Activated T-cell treated with anti-CD3 and anti-CD28 coated beads, Interleukin-2, amount 50 U/mL, for 1 hour (primary cell): ENCODE results near the gene ARSJ.
"Not testable (repeated sequence)": the region's sequence is repeated elsewhere in the genome, so short reads cannot be mapped to it uniquely, and the experiment has no call there.

ENCODE experiments used
- DNase-seq: peaks from one replicate; pipeline ENCODE4 v3.0.0-alpha.2; 2020

The ARSJ gene

DNA sequence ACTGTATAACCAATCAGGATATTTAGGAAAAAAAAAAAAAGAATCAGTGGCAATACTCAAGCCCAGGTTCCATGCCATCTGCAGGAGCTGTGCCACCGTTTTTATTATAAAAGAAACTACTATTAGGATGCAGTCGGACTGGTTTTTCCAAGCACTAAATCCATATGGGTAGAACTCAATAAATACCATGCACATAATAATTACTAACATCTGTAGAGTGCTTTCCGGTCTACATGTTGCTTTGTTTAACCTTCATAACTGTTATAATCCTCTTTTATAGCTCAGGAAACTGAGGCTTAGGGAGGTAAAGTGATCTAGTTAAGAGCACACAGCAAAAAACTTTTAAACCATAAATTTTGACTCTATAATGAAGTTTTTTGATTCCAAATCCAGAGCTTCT lies 24.0 kb downstream of the ARSJ start:
- DNase-seq, result no peak

GRCh38 chr4:113953888-113954287 lies 25.6 kb downstream of the ARSJ start:
- DNase-seq, result no peak

DNA sequence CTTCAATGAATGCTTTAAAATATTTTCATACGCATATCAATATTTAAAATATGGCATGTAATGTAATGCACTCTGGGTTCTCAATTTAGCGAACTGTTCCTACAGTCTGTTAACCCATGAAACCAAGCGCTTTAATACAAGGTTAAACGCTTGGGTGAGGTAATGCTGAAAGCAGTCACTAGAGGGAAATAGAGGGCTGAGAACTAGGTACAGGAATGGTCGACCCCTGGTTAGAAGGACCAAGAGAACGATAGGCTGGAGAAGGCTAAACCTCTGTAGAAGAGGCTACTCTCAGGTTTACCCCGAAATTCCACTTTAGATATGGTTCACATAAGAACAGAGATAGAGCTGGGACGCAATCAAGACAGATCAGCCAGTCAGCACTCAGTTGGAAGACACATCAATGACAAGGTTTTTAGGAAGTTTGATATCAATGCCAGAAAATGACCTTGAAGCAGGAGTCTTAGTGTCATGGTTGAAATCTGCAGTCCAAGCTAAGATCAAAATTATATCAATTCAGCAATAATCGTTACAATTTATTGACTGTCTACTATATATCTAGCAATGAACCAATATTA lies 26.9 kb downstream of the ARSJ start:
- no peak for DNase-seq

- no peak for DNase-seq
Observed at GRCh38 chr4:113951263-113951662, 28.2 kb downstream of the ARSJ start.

GRCh38 chr4:113950207-113950606 lies 29.2 kb downstream of the ARSJ start:
- DNase-seq, result no peak

GRCh38 chr4:113947484-113947883 lies 32.0 kb downstream of the ARSJ start:
- no peak for DNase-seq

DNA sequence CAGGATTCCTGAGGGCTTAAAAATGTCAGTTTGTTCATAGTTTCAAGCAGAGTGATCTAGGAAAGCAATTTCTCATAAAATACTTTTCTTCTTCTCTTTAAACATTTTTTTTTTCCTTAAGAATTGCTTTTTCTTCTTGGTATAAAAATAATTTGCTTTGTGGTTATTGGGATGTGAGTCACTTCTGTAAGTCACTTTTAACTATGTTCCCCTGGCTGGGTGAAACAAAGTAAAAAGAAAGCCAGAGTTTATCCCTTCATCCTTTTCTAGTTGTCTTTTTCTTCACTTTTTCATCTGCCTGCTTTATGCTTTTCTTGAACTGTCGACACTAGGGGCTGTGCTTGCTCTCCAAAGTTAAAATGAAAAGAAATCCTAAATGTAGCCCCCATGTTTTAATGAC lies 33.5 kb downstream of the ARSJ start:
- no peak for DNase-seq

DNA sequence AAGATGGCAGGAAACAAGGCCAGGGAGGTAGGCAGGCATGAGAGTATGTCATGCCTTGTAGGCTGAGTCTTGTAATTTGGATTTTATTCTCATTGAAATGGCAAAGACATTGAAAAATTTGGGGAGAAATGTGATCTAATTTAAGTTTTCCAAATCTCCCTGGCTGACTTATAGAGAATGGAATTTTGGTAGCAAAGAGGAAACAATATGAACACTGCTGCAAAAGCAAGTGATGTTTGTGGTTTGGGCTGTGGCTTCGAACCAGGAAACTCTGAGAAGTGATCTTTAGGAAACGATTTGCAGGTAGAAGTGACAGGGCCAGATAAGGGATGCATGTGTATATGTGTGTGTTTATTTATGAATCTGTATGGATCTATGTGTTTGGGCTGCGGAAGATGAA lies 35.6 kb downstream of the ARSJ start:
- no peak for DNase-seq

GRCh38 chr4:113943085-113943484 lies 36.4 kb downstream of the ARSJ start:
- DNase-seq, result no peak

DNA sequence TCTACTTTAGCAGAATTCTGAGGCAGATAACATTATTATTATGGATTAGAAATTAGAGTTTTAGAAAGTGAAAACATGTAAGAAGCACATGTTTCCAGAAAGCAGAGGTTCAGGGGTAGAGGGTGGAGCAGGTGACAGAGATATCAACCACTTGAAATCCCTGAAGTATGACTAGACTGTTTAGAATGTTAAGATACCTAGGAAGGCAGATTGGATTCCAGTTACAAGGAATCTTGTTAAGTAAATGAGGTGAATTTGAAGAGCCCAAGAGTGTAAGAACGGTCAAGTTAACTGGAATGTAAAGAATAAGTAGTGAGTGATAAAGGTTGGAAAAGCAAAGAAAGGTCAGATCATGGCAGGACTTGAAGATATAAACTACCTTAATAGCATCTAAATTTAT lies 37.6 kb downstream of the ARSJ start:
- no peak for DNase-seq

DNA sequence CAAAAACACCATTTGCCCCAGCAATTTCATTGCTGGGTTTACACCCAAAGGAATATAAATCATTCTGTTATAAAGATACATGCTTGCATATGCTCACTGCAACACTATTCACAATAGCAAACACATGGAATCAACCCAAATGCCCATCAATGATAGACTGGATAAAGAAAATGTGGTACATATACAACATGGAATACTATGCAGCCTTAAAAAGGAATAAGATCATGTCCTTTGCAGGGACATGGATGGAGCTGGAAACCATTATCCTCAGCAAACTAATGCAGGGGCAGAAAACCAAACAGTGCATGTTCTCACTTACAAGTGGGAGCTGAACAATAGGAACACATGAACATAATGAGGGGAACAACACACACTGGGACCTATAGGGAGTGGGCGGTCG lies 39.3 kb downstream of the ARSJ start:
- not testable (repeated sequence) for DNase-seq

GRCh38 chr4:113935190-113935589 lies 44.3 kb downstream of the ARSJ start:
- no peak for DNase-seq

DNA sequence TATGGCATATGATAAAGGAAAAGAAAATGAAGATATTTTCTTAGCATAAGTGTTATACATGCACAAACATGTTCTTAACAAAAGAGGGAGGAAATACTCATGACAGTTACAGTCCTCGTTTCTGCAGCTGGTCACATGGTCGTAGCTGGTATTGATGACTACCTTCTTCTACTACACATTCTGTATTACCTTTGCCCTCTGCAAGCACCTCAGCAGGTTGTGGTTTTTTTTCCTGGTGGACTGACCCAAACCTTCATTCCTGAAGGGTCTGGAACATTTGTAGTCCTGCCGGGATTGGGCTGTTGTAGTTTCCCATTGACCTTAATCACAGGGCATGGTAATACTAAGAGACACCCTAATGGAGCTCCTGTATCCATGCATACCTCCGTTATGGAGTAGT lies 54.7 kb downstream of the ARSJ start:
- DNase-seq, result not testable (repeated sequence)

- no peak for DNase-seq
Observed at GRCh38 chr4:113921089-113921794, 58.2 kb downstream of the ARSJ start.

DNA sequence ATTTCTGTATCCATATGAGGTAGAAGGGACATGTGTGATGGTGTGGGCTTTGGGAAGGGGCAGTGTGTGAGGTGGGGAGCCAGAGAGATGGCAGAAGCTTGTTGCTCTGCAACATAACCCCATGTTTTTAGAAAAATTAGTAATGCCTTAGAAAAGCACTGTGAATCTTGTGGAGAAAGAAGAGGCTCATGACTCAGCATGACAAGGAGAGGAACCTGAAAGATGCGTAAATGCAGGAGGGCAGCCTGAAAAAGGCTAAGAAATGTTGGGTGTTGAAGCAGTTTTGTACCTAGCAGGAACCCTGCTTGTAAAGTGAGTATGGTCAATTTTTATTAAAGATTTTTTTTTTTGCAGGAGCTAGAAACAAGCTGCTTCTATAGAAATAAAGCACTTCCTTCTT lies 59.8 kb downstream of the ARSJ start:
- no peak for DNase-seq

DNA sequence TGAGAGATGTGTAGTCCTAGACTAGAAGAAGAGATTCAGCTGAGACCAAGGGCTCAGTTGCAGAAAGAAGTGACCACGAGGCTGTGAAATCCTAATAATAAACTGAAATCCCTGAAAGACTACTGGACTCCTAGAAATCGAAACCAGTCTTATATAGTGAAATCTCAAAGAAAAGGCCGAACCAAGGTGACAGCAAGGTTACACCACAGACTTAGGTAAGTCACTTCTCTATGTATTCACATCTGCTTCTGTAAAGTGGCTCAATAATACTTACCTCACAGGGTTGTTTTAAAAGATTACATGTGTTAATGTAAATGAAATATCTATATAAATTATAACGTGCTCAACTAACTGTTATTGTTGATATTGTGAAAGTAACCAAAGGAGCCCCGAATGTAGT lies 60.3 kb downstream of the ARSJ start:
- no peak for DNase-seq

GRCh38 chr4:113908829-113909228 lies 70.6 kb downstream of the ARSJ start:
- DNase-seq, result no peak

- no peak for DNase-seq
Observed at GRCh38 chr4:113907559-113907958, 71.9 kb downstream of the ARSJ start.

DNA sequence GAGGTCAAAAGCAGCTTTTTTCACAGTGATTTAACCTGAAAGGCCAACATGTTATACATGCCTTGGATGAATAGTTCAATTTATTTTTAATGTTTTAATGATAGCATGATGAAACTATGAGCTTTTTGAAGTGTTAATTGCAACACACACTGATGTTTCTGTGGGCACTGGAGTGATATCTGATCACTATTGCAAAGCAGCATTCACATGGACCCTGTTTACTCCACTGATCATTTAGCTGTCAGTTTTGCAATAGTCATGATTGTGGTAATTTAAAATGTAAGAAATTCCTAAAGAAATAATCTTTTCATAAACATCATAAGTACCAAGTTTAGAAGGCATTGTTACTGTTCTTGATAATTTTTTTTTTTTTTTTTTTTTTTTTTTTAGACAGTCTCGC lies 74.1 kb downstream of the ARSJ start:
- no peak for DNase-seq

- DNase-seq, result no peak
Observed at GRCh38 chr4:113904877-113905276, 74.6 kb downstream of the ARSJ start.

- DNase-seq, result peak; percentile 66
Observed at GRCh38 chr4:113901994-113902787, 77.3 kb downstream of the ARSJ start.

DNA sequence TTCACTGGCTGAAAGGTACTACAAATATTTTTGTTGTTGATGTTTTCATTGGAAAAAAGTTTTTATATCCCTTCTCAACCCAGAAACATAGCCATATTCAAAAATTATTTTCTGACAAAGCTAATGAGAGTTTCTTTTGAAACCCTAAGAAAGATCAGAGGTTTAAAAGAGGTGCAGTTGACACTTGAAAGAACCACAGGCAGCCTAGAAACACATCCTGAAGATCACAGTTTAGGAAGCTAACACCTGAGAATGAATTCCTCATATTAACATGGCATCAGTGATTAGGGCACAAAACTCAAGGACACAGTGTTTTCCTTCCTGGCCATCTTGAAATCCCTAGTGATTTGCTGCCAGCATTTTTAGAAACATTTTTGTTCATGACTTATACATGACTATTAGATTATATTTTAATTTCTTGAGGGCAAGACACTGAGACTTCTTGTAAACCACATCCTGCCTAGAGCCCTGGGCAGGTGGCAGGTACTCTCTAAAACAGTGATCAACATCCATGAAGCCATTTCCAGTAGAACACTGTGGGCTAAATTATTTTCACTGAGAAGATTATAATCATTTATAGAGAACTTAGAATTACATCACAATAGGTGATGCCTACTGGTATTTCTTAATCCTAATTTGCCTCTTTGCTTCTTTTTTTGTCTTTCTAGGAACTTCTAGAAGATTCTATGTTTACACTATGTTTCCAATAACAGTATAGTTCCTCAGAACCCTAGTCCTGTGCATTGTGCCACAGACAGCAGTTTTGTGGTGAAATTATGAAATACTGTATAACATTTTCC lies 80.0 kb downstream of the ARSJ start:
- DNase-seq, result peak; percentile 23

GRCh38 chr4:113893546-113893945 lies 85.9 kb downstream of the ARSJ start:
- no peak for DNase-seq
